ENCODE data around the gene GCN1.

GCN1 gene

GRCh38 chr12:120077260-120077659 is 117.3 kb downstream of the GCN1 start:
- H2AFZ ChIP-seq (ENCODE audit: low read depth, low read length) = no peak overlapping the region

More at GRCh38 chr12:120077260-120077659, 117.3 kb downstream of the GCN1 start:
- Histone ChIP-seq H3K4me1 (ENCODE audit: low read length) (peaks cover 13% of the 10 kb centered on the region), H3K4me3 (ENCODE audit: low read length) (no peak overlapping the region), H4K20me1 (ENCODE audit: insufficient read depth, low read length) (no peaks in the 10 kb centered on the region), H3K27me3 (ENCODE audit: low read depth, low read length) (no peaks in the 10 kb centered on the region), H3K79me2 (ENCODE audit: low read length) (no peaks in the 10 kb centered on the region), H3K9me3 (ENCODE audit: insufficient read depth, low read length) (no peaks in the 10 kb centered on the region), H3K4me2 (ENCODE audit: low read length) (no peak overlapping the region), H3K27ac (ENCODE audit: low read length) (no peak overlapping the region), H3K9ac (ENCODE audit: low read length) (no peak overlapping the region), H3K36me3 (replicated peaks; ENCODE audit: low read depth, low read length) (peaks cover 8% of the 10 kb centered on the region)
- TF ChIP-seq EZH2phosphoT487 (IDR thresholded peaks at IDR 0.05; ENCODE audit: low read depth) (no peak), CTCF (IDR thresholded peaks at IDR 0.05; ENCODE audit: low read depth, low read length) (no peak)

All from OCI-LY3 (cell line).